ENCODE results near the gene PCDH7. TPM values are rescaled to one million over a fixed set of nuclear protein-coding genes. Genes with fewer than 3 reads are reported as not detected.

Gene PCDH7
- total and polyA plus RNA-seq, 12 donors = 9.4 to 164 (median 59.4) TPM

DNA sequence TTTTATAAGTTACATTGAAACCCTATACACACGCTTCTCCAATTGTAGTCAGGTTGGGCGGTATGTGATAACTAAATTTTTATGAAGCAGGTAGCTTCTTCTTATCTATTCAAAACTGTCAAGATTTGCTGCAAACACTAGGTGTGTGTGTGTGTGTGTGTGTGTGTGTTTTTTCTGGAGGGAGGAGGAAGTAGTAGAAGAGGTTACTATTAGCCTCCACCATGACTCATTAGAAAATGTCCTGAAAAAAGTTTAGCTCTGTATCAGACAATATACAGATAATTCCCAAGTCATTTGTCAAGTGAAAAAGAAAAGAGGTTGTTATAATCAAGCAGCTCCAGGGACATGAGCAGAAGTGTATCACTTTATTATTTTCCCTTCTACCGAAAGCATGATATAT, 33.9 kb downstream of the PCDH7 start:
- Histone ChIP-seq H3K36me3 (no peaks in the 10 kb centered on the region), H3K9me3 (no peaks in the 10 kb centered on the region), H3K27ac (no peak overlapping the region), H3K27me3 (no peaks in the 10 kb centered on the region), H3K4me1 (peaks cover 0 to 16% (median 0%) of the 10 kb centered on the region in 9 donors), H3K4me3 (no peak overlapping the region)
- no peak for DNase-seq
- 92 to 95% methylated on average over 3 of the region's 3 CpGs for WGBS, 2 donors
- no peak for ATAC-seq
- intact Hi-C loops (cut with DNase I) = no loop called here
- TF ChIP-seq CTCF (IDR thresholded peaks at IDR 0.05) = no peak

DNA sequence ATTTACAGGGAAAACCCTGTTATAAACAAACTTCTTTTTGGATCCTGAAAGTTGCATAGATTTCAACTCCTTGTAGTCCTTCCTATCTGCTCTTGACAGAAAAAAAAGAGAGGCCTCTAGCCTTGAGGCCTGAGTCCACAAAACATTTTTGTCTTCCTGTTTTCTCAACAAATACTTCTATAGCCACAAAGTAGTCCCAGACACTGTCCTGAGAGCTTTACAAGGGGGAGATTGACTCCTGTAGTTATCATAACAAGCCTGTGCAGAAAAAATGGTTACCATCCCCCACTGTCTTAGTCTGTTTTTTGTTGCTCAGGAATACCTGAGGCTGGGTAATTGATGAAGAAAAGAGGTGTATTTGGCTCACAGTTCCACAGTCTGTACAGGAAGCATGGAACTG, 35.2 kb downstream of the PCDH7 start:
- no peaks in the 10 kb centered on the region for H3K36me3 ChIP-seq
- ATAC-seq (no peak), DNase-seq (no peak)
- H3K27ac ChIP-seq = no peak overlapping the region
- peaks cover 0 to 20% (median 0%) of the 10 kb centered on the region in 9 donors for H3K4me1 ChIP-seq
- TF ChIP-seq CTCF (IDR thresholded peaks at IDR 0.05) = no peak
- H3K4me3 ChIP-seq = no peak overlapping the region
- no peaks in the 10 kb centered on the region for H3K27me3 ChIP-seq
- no peaks in the 10 kb centered on the region for H3K9me3 ChIP-seq
- intact Hi-C loops (cut with DNase I) = no loop called here

GRCh38 chr4:30756553-30756952, 36.4 kb downstream of the PCDH7 start:
- H3K4me3 ChIP-seq = no peak overlapping the region
- 95% methylated on average over 3 of the region's 3 CpGs for WGBS, 2 donors
- no peaks in the 10 kb centered on the region for H3K36me3 ChIP-seq
- ATAC-seq (no peak), DNase-seq (no peak)
- H3K27ac ChIP-seq = no peak overlapping the region
- TF ChIP-seq CTCF (IDR thresholded peaks at IDR 0.05) = no peak
- peaks cover 0 to 27% (median 0%) of the 10 kb centered on the region in 9 donors for H3K4me1 ChIP-seq
- no peaks in the 10 kb centered on the region for H3K27me3 ChIP-seq
- no peaks in the 10 kb centered on the region for H3K9me3 ChIP-seq
- intact Hi-C loops (cut with DNase I) = no loop called here

DNA sequence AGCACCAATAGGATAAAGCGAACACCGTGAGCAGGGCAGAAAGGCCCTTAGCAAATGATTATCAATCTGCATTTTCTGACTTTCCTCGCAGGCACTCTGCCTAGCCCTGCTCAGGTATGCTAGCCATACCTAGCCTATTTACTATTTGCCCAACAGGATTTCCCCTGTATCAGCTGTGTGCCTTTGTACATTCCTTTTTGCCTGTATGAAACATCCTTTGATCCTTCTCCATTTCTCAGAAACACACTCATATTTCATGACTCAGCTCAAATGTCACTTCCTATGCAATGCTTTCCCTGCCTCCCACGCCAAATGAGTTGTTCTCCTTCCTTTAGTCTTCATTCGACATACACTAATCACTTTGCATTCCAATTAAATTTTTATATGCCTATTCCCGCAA, 37.2 kb downstream of the PCDH7 start:
- WGBS, 2 donors = 79 to 84% methylated on average over 6 of the region's 6 CpGs
- H3K27ac ChIP-seq = no peak overlapping the region
- TF ChIP-seq CTCF (IDR thresholded peaks at IDR 0.05) = no peak

More for the DNA sequence above, 37.2 kb downstream of the PCDH7 start:
- ATAC-seq (no peak), DNase-seq (no peak)
- Histone ChIP-seq H3K36me3 (no peaks in the 10 kb centered on the region), H3K9me3 (no peaks in the 10 kb centered on the region), H3K4me3 (no peak overlapping the region), H3K27me3 (no peaks in the 10 kb centered on the region), H3K4me1 (peaks cover 0 to 27% (median 0%) of the 10 kb centered on the region in 9 donors)
- intact Hi-C loops (cut with DNase I) = no loop called here
